Measurements from ENCODE around the gene TYMS. TPM values are rescaled to one million over a fixed set of nuclear protein-coding genes. Genes with fewer than 3 reads are reported as not detected.

TYMS gene
- total and polyA plus RNA-seq, 9 of the 15 experiments (the other 6 are each of a cell fraction or from before 2014, with no cell fraction given), result 69.1 to 409 (median 175) TPM

DNA sequence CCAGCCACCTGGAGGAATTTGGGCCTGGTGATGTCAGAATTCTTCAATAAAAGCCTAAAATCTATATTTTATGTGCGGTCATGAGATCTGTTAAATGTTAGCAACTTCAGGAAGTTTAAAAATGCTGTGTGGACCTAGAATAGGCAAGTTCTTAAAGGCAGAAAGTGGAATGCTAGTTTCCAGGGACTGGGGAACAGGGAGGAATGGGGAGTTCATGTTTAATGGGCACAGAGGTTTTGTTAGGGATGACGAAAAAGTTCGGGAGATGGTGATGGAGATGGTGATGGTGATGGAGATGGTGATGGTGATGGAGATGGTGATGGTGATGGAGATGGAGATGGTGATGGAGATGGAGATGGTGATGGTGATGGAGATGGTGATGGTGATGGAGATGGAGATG, 9.2 kb downstream of the TYMS start (continued):
- TF ChIP-seq NFYB (IDR thresholded peaks at IDR 0.05; ENCODE audit: extremely low read depth, insufficient read length) (no peak), POLR2A (conservative IDR thresholded peaks at IDR 0.05) (peak; percentile 55; the same call in 1 of the 2 replicates), ARID1B (IDR thresholded peaks at IDR 0.05) (no peak), HDAC3 (IDR thresholded peaks at IDR 0.05; ENCODE audit: borderline replicate concordance, partially characterized antibody) (no peak), KDM1A (IDR thresholded peaks at IDR 0.05) (peak in 1 of 2 experiments; percentile 51; a peak in 3 of 4 replicates), ZNF589 (CRISPR knock-in tag; IDR thresholded peaks at IDR 0.05; ENCODE audit: low read depth) (no peak), ZNF146 (CRISPR knock-in tag; IDR thresholded peaks at IDR 0.05; ENCODE audit: unreplicated experiment) (no peak), POLR2B (IDR thresholded peaks at IDR 0.05; ENCODE audit: low read depth, partially characterized antibody) (peak; percentile 38), CHCHD3 (CRISPR knock-in tag; IDR thresholded peaks at IDR 0.05) (no peak), HMG20B (CRISPR knock-in tag; IDR thresholded peaks at IDR 0.05) (no peak)
- TF ChIP-seq, protein P1, sequence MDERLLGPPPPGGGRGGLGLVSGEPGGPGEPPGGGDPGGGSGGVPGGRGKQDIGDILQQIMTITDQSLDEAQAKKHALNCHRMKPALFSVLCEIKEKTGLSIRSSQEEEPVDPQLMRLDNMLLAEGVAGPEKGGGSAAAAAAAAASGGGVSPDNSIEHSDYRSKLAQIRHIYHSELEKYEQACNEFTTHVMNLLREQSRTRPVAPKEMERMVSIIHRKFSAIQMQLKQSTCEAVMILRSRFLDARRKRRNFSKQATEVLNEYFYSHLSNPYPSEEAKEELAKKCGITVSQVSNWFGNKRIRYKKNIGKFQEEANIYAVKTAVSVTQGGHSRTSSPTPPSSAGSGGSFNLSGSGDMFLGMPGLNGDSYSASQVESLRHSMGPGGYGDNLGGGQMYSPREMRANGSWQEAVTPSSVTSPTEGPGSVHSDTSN (CRISPR knock-in tag; IDR thresholded peaks at IDR 0.05; ENCODE audit: low read depth), result no peak
- TF ChIP-seq, protein P1 (tag; conservative IDR thresholded peaks at IDR 0.05; ENCODE audit: low read depth), result no peak
- TF ChIP-seq, protein P2, sequence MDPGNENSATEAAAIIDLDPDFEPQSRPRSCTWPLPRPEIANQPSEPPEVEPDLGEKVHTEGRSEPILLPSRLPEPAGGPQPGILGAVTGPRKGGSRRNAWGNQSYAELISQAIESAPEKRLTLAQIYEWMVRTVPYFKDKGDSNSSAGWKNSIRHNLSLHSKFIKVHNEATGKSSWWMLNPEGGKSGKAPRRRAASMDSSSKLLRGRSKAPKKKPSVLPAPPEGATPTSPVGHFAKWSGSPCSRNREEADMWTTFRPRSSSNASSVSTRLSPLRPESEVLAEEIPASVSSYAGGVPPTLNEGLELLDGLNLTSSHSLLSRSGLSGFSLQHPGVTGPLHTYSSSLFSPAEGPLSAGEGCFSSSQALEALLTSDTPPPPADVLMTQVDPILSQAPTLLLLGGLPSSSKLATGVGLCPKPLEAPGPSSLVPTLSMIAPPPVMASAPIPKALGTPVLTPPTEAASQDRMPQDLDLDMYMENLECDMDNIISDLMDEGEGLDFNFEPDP (CRISPR knock-in tag; IDR thresholded peaks at IDR 0.05), result no peak
